Measurements from ENCODE around the gene MEFV.
A peak's percentile ranks its signal among the peaks of the same experiment; 100 is the strongest.

MEFV gene

DNA sequence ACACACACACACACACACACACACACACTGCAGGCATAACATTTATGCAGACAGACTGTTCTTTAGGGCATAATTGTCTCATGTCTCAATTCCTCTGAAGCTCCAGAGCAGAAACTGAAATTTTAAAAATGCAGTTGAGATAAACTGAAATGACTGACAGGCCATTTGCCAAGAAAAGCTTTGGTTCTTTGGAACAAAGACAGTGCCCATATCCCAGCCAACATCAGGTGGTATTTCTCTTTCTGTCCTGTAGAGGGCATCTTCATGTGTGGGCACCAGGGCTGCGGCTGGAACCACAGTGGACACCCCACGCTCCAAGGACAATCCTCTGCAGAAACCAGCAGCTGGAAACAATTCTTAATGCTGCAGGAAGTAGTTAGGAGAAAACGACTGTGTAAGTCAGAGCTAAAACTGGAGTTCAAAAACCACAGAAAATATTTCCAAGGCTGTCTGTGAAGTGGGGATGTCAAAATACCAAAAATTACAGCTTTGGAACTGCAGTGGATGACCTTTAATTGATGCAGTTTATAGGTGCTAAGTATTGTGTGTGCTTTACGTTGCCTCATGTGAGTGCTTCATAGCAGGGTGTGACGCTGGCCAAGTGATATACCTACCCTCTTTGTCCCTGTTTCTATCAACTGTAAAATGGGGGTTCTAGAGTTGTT, 10.6 kb upstream of the MEFV start:
- peak; percentile 16 for DNase-seq

DNA sequence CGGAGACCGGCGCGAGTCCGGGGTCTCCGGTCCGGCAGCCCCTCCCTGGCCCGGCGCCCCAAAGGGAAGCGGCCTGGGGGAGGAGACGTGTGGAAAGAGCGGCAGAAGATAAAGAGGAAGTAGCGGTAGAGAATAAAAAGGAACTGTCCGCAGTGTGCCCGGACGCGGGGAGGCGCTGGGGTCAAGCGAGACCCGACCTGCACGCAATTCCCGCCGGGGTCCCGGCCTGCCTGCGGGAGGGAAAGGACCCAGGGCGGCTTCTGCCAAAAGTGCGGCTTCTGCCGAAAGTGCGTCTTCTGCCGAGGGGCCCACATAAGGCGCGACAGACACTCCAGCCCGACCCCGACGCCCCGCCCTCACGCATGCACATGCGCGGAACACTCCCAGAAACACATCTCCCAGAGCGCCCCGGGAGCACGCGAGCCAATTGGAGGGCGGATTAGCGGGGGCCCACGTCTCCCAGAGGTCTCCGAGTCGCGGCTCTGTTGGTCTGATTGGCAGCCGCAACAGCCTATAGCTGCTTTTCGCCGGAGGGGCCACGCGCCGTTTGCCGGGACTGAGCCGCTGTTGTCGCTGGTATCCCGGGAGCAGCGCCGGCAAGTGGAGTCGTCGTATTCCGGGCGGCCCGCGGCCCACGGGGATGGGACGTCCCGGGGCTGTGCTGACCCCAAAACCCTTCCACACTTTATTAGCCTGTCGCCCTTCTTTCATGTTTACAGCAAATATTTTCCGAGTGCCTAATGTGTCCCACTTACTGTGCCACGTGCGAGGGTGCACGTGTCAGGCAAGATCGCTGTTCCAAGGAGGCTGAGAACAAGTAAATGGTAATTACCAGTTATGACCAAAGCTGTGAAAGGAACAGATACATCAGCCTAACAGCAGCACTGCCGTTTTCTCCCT, 8.0 kb upstream of the MEFV start:
- peak; percentile 99 for DNase-seq

DNA sequence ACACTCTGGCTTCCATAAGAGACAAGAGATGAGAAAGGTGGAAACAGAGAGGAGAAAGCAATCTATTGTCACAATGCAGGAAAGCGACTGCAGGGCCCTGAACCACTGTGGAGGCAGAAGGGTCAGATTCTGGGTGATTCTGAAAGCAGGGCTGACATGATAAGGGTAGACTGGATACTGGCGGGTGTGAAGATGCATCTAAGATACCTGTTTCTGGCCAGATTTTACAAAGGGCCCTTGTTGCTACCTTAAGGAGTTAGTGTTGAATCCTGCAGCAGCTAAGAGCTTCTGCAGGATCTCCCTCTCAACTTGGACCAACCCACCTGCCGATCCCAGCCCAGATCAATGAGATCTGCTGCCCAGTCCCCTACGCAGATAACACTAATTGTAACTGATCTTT, 6.1 kb upstream of the MEFV start:
- no peak for DNase-seq

DNA sequence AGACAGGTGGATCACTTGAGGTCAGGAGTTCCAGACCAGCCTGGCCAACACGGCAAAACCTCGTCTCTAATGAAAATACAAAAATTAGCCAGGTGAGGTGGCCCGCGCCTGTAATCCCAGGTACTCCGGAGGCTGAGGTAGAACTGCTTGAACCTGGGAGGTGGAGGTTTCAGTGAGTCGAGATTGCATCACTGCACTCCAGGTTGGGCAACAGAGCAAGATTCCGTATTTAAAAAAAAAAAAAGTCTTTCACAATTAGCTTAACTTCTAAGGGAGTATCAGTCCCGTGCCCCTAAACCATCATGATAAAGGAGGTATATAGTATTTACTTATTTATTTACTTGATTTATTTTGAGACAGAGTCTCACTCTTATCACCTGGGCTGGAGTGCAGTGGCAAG, 3.4 kb upstream of the MEFV start:
- DNase-seq: no peak

DNA sequence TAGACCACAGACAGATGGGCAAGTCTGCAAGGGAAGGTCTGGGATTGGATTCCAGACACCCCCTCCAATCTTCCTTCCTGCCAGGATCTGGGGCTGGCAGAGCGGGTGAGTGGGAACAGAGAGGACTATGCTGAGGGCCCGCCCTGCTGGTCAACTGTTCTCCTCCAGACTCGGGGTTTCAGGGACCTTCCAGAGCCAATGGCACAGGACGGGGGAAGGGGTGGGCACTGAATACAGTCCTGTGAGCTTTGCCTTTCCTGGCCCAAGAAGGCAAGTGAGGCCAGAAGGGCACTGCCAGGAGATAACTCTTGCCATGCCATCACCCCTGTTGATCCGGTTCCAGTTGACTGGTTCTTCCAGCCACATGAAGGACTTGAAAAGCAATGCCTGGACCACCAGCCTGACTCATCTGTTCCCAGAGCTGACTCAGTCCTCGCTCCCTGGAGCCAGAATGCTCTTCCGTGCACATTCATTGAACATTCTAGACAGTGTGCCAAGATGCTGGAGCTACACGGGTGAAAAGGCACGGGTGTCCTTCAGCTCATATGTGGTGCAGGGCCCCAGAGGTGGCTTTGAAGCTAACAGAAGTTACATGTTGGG, 533 bp upstream of the MEFV start:
- DNase-seq: no peak

DNA sequence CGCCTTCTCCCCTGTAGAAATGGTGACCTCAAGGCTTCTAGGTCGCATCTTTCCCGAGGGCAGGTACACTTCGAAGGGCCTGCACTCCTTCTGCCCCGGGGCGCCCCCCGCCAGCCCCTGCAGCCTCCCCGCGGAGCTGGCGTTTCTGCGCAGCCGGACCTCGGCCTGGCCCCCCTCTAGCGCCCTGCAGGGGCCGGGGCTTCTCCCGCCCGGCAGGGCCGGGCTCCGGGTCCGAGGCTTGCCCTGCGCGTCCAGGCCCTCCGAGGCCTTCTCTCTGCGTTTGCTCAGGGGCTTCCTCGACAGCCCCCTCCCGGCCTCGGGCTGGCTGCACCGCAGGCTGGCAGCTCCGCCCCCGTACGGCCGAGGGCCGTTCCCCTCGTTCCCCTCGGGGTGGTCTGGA, 2.1 kb downstream of the MEFV start:
- DNase-seq: no peak

DNA sequence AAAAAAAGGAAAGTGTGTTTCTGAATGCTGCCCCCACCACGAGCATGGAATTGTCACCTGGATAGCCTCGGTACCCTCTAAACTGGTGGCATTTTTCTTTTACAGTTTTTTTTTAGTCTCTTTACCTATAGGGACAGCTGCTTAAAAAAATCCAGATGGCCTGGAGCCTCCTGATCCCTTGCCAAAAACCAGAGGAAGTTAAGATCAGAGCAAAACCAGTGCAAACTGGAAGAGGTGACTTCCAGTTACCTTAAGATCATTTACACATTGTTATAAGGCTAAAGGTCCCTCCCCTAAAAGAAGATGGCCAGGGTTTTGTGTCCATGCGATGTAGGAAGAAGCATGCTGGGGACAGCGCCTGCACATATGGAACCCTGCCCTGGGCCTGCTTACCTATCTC, 3.5 kb downstream of the MEFV start:
- no peak for DNase-seq

DNA sequence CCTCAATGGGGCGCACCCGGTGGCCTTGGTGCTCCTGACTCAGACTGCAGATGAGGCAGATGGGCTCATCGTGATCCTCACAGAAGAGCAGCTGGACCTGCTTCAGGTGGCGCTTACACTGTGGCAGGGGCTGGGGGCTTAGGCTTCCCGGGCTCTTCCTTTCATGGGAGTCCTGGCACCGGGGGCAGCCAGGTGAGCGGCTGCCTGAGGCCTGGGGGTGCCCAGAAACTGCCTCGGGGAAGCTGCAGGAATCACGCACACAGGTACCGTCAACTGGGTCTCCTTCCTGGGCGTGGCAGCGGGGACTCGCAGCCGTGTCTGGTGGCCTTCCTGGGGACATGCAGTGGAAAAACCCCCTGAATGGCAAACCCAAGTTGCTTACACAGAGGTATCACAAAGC, 7.0 kb downstream of the MEFV start:
- DNase-seq: no peak

DNA sequence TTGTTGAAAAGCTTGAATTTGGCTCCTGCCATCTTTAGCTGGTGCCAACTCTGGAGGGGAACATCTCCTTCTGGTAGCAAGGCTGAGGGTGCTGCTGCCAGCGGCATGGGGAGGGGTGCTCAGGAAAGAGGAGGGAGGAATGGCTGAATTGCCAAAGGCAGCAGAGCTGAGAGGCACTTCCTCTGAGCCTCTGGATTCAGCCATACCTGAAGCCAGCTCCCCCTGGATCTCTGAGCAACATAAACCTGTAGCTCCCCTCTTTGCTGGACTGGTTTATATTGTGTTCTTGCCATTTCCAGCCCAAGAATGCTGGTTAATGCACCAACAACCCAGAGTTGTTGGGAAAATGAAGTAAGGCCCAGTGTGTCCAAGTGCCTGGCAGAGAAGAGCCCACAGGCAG, 7.4 kb downstream of the MEFV start:
- DNase-seq: no peak

DNA sequence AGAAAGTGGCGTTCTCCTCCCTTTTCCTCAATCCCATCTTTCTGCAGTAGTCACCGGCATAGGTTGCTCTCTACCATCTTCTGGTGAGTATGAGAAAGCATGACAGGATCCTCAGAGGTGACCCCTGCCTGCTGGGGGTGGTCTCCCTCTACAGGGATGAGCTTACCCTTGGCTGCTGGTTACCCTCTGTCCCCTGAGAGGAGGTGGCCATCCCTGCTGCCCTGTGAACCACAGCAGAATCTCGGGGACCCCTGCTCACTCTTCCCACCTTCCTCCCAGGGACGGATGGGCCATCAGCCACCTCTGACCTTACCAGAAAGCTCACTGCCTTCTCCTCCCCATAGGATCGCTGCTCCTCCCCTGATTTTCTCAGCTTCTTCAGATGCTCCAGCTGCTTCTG, 7.8 kb downstream of the MEFV start:
- no peak for DNase-seq

DNA sequence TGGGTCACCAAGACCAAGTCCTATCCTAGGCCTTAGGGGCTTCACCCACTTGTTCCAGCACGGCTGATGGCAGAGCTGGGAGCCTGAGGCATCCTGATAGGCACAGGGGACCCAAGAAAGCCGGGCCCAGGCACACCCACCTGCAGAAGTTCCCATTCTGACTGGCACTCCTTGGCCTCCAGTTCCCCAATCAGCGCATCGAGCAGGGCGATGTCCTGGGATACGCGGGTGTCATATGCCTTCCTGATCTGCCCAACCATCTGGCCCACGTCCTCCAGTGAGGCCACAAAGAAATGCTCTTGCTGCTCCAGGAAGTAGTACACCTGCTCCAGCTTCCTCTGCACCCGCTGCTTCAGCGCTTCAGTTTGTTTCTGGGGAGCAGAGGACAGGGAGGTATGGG, 9.6 kb downstream of the MEFV start:
- DNase-seq: no peak

DNA sequence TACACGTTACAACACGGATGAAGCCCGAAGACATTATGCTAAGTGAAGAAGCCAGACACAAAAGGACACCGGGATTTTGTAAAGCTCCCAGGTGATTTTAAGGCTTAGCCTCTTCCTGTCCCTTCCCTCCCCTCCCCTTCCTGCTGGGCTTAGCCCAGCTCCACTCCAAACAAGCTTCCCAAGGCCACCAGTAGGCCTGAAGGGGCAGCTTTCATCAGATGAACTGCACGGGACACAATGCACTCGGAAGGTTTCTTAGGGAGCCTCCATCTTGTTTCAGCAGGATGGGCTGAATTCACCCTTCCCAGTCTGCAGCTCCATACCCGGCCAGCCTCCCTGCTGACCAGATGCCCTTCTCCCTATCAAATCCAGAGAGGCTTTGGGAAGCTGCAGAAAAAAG, 10.4 kb downstream of the MEFV start:
- no peak for DNase-seq

DNA sequence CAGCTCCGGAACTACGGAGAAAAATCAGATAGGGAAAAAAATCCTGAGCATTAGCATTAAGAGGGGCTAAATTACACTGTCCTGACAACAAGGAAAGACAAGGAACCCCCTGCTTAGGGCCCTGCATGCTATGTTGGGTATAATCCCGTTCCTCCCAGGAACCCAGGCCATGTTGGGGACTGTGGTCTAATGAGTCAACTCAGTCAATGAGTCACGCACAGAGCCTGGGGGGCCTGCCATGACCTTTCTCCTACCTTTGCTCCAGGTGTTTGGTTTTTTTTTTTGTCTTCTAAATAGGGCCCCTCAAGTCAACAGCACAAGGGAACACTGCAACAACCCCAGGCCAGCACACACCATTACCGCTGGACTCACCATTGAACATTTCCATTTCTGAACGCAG, 12.6 kb downstream of the MEFV start:
- DNase-seq: no peak

DNA sequence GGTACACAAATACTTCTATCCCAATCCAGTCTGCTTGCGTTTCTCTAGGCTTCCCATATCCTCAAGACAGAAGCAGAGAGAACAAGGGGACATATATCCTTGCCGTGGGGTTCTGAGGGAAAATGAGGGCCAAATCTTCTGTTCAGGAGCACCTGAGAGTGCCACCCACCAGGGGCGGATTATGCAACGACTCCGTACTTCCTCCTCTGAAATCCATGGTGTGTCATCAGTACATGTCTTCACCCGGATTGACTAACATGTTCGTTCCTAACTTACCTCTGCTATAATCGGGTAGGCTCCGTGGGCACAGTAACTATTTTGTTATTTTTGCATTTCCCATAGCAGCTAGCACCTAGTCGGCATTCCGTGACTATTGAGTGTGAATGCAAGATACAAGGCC, 13.7 kb downstream of the MEFV start:
- no peak for DNase-seq

DNA sequence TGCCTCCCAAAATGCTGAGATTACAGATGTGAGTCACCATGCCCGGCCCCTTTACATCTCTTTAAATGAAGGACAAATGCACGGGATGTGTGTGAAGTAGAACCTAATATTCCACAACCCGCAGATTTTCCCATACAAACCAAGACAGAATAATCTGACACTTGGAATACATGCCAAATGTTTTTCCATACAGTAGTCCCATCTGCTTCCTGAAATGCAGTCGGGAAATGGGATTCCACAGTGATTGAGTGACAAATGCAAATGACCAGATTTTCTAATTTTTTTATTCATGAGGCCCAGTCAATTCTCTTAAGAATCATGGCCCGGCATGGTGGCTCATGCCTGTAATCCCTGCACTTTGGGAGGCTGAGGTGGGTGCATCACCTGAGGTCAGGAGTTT, 14.7 kb downstream of the MEFV start:
- DNase-seq: no peak

DNA sequence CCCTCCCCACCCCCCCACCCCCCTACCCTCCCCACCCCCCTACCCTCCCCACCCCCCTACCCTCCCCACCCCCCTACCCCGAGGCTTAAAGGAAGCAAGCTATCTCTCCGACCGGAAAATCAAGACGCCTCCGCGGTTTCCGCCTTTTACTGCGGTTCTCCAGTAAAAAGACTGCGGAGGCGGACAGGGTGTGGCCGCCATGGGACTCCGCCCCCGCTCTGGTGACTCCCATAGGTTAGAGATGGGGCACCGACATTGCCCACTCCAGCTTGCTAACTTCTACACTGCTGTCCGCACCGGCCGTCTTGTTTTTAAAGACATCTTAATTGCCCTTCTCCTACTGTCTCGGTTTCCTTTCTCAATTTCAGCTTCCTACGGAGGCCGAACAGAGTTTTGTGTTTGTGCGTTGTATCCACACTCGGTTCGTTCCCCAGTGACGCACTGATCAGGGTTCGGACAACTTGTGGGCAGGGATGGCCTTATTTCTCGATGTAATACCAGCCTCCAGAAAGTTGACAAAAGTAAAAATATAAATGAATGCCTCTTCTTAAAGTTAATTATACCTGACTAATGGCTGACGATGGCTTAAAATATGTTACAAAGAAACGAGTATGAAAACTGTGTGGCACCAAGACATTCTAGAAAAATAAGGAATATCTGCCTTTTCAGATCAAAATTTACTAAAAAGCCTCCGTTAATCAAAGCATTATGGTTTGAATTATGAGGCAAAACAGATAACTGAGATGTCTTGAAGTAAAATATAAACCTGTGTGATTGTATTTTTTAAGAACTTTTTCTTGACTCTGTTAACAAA, 20.4 kb downstream of the MEFV start:
- DNase-seq: peak; percentile 12

DNA sequence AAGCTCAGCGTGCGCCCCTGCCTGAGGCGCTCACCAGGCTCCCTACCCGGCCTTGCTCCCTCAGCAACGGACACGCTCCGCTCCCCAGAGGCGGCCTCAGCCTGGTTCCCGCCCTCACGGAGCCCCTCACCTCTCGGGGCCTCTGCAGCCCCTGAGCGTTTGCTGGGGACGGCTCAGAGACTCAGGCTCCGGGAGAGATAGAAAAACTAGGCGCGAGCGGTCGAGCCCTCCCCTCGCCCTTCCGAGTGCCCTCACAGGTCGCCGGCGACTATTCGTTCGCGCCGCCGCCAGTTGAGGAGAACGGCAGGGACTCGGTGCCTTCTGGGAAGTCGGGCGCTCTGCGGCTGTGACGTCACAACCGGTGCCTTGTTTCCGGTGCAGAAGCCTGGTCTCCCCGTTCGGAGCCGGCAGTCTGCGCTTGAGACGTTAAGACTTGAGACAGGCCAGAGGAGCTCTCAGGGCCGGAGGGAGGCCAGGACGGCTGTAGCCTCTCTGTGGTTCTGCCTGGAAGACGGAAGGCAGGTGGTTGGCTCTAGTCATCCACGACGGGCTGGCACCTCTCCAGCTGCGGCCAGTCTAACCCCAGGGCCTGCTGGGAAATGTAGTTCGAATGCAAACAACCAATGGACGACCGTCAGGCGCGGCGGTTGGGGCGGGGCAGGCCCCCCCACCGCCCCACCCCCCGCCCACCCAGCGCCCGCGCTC, 21.4 kb downstream of the MEFV start, which contains the start of gene ZNF200:
ZNF200 (minus strand) TSS at position 302 of the 705 bp plus-strand sequence. CDS start 1,403 bp downstream, outside the sequence.
- DNase-seq: peak; percentile 95

DNA sequence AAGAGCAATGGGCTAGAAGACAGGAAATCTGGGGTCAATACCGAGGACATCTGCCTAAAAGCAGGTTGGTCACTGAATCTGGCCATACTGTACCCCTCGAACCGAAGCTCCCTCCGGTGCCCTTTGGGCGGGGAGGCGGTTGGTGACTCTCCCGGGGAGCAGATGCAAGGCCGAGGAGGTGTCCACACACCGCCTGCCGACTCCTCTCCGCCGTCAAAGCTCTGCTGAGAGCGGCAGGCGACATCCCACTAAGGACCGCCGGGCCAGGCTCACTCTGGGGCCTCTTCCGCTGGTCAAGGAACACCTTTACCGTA, 21.9 kb downstream of the MEFV start:
- no peak for DNase-seq

DNA sequence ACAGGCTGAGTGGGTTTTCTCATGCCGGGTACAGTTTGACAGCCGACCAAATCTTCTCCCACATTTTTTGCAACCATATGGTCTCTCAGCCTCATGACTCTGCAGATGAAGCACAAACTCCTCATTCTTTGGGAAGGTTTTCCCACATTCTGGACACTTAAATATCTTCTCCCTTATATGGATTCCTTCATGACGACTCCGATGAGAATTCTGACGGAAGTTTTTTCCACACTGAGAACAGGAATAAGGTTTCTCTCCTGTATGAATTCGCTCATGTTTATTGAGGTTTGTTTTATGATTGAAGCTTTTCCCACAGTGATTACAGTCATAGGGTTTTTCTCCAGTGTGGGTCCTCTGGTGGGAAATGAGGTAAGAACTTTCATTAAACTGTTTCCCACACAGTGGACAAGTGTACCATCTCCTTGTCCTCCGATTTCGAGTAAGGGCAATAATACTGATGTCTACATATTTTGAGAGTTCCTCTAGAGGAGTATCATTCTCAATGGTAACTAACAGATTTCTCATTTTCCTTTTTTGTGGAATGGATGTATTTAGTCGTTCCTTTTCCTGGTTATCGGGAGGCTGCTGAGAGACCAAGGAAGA, 32.4 kb downstream of the MEFV start:
- DNase-seq: no peak

DNA sequence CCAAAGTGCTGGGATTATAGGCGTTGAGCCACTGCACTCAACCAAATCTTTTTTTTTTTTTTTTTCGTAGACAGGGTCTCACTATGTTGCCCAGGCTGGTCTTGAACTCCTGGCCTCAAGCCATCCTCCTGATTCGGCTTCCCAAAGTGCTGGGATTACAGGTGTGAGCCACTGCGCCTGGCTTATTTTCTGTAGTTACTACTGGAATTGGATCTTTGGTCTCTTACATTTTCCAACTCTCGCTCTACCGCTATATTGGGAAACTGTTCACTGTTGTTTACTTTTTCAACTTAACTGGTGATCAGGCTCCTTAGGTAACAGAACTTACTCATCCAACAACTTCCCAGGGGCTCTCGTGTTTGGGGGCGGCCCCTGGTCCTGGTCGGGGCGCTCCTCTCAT, 35.6 kb downstream of the MEFV start:
- no peak for DNase-seq

DNA sequence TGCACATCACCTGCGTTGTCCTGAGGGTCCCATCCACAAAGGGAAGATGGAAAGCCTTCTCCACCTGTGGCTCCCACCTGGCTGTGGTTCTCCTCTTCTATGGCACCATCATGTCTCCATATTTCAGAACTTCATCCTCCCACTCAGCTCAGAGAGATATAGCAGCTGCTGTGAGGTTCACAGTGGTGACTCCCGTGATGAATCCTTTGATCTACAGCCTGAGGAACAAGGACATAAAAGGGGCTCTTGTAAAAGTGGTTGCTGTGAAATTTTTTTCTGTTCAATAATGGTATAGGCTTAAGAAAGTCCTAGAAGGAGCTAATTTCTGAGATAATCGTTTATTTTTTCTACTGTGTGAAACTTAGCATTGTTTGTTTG, 40.2 kb downstream of the MEFV start:
- DNase-seq: no peak

DNA sequence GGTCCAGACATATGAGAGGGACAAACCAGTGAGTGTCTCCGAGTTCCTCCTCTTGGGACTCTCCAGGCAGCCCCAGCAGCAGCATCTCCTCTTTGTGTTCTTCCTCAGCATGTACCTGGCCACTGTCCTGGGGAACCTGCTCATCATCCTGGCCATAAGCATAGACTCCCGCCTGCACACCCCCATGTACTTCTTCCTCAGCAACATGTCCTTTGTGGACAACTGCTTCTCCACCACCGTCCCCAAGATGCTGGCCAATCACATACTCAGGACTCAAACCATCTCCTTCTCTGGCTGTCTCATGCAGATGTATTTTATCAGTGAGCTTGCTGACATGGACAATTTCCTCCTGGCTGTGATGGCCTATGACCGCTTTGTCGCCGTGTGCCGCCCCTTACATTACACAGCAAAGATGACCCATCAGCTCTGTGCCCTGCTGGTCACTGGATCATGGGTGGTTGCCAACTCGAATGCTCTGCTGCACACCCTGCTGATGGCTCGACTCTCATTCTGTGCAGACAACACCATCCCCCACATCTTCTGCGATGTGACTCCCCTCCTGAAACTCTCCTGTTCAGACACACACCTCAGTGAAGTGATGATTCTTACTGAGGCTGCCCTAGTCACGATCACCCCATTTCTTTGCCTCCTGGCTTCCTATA, 40.7 kb downstream of the MEFV start:
- DNase-seq: no peak
